Sciatic nerve (tissue), 1 donor: ENCODE data around the gene CD84. TPM values are rescaled to one million over a fixed set of nuclear protein-coding genes. Genes with fewer than 3 reads are reported as not detected.

ENCODE experiments used
- total RNA-seq: library from RNA; stranded (reverse); fragmentation: NEBNext Ultra II Directional; extraction: Animal tissue kit (Norgen Biotek cat#: 25700); gene quantifications from one replicate; pipeline ENCODE4 v1.2.1, GENCODE V29; 2021
- donor health status: DM: no; HTN: no; CAD: no.

Gene CD84
- total RNA-seq, 1 donor from 2014 or later, result 13.5 TPM

Other genes starting within 250 kb of the CD84 start
- gene COPA, start 236.2 kb downstream of the CD84 start, total RNA-seq, result 147 TPM
- gene NCSTN, start 236.1 kb downstream of the CD84 start, total RNA-seq, result 64.7 TPM
- gene NHLH1, start 212.4 kb downstream of the CD84 start, total RNA-seq, result not detected
- gene VANGL2, start 178.9 kb downstream of the CD84 start, total RNA-seq, result 7.1 TPM
- gene SLAMF6, start 56.2 kb downstream of the CD84 start, total RNA-seq, result 0.85 TPM
- gene SLAMF1, start 67.5 kb upstream of the CD84 start, total RNA-seq, result 0.71 TPM
- 6.8 TPM for gene CD48, start 132.3 kb upstream of the CD84 start, total RNA-seq
- 1.6 TPM for gene SLAMF7, start 159.8 kb upstream of the CD84 start, total RNA-seq
- 1.2 TPM for gene LY9, start 216.7 kb upstream of the CD84 start, total RNA-seq